Testis (tissue), 3 donors: ENCODE data around the gene SLAMF8. TPM values are rescaled to one million over a fixed set of nuclear protein-coding genes. Genes with fewer than 3 reads are reported as not detected.

Experiments
- DNase-seq: peaks from one replicate; pipeline ENCODE4 v3.0.0-alpha.2; 2019
- H3K27ac ChIP-seq, 2 donors: fragments of 200-600 bp; sonication (generic); one replicate each; pipeline ENCODE4 v1.5.1; 2019
- H3K27me3 ChIP-seq: fragments of 200-600 bp; sonication (generic); one replicate; pipeline ENCODE4 v1.5.1; 2019
- H3K36me3 ChIP-seq: fragments of 200-600 bp; sonication (generic); one replicate; pipeline ENCODE4 v1.5.1; 2017; ENCODE audit warnings: low read depth; ENCODE audit errors: missing control alignments
- H3K4me1 ChIP-seq: fragments of 200-600 bp; sonication (generic); one replicate; pipeline ENCODE4 v1.5.1; 2019
- H3K4me3 ChIP-seq, 2 donors: fragments of 200-600 bp; sonication (generic); one replicate each; pipeline ENCODE4 v1.5.1; 2017 to 2019
- H3K9me3 ChIP-seq: fragments of 200-600 bp; sonication (generic); one replicate; pipeline ENCODE4 v1.5.1; 2017
- POLR2A ChIP-seq: fragments of 450-650 bp; IDR thresholded peaks from one replicate; pipeline ENCODE4 v1.6.1; 2017; ENCODE audit warnings: antibody characterized with exemption, mild to moderate bottlenecking, moderate library complexity
- WGBS, 2 donors: methylation state at CpG; one replicate each; pipeline ENCODE4 v1.1.5; 2018; 5-methylcytosine and 5-hydroxymethylcytosine counted together
- intact Hi-C: fragments of 100-400 bp; cut with DNase I; formaldehyde crosslinking; loops from one replicate; pipeline ENCODE4 v1.15.1; 2023; ENCODE audit warnings: low total_unique reads
- polyA plus RNA-seq: library from polyadenylated mRNA; stranded (reverse); fragments of 350-450 nt; fragmentation: Illumina TruSeq; extraction: RNeasy Lipid Tissue Mini Kit (QIAGEN cat#74804); gene quantifications from one replicate; pipeline ENCODE4 v1.2.3, GENCODE V29; 2014; ENCODE audit warnings: low read depth, low replicate concordance; ENCODE audit not compliant: insufficient read depth
- total RNA-seq, 2 donors: library from RNA; depleted of rRNA; stranded (reverse); fragments of >200 nt; gene quantifications; one replicate each; pipeline ENCODE4 v1.2.3, GENCODE V29; 2016
- TF ChIP-seq, protein P1 (sequence below), 3 experiments: fragments of 450-650 bp in 2 of 3; fragments of 200-600 bp in 1 of 3; sonication (generic) in 1 of 3; IDR thresholded peaks; one replicate each; pipeline ENCODE4 v1.5.1; 2016 to 2019; ENCODE audit warnings: antibody characterized with exemption in 3 of 3, mild to moderate bottlenecking in 2 of 3, moderate library complexity in 1 of 3

Gene SLAMF8
- total and polyA plus RNA-seq, 3 donors from 2014 or later = 0.47 to 5.3 (median 0.74) TPM

DNA sequence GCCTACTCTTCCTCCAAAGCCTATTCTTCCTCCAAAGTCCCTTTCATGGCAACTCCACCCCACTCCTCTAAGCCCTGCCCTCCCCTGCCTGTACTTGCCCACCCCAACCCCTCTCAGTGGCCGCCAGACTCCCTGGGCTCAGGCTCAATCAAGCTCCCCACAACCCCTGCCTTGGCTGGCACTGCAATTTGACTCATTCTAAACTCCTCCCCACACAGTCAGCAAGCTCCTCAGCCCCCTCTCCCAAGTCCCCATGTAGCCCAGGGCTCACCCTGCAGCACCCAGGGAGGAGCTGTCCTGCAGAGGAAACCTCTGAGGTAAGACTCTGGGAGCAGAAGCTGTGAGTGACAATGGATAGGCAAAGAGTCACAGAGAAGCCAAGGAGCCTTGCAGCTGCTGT is 39.4 kb downstream of the SLAMF8 start:
- Histone ChIP-seq H3K4me3 (no peak overlapping the region), H3K4me1 (peaks cover 5% of the 10 kb centered on the region), H3K27me3 (no peaks in the 10 kb centered on the region), H3K9me3 (no peaks in the 10 kb centered on the region), H3K27ac (no peak overlapping the region), H3K36me3 (no peaks in the 10 kb centered on the region)
- WGBS, 2 donors = 85 to 100% methylated on average over 1 of the region's 1 CpG
- DNase-seq = no peak
- intact Hi-C loops = no loop called here
- TF ChIP-seq POLR2A = no peak
- TF ChIP-seq, protein P1, sequence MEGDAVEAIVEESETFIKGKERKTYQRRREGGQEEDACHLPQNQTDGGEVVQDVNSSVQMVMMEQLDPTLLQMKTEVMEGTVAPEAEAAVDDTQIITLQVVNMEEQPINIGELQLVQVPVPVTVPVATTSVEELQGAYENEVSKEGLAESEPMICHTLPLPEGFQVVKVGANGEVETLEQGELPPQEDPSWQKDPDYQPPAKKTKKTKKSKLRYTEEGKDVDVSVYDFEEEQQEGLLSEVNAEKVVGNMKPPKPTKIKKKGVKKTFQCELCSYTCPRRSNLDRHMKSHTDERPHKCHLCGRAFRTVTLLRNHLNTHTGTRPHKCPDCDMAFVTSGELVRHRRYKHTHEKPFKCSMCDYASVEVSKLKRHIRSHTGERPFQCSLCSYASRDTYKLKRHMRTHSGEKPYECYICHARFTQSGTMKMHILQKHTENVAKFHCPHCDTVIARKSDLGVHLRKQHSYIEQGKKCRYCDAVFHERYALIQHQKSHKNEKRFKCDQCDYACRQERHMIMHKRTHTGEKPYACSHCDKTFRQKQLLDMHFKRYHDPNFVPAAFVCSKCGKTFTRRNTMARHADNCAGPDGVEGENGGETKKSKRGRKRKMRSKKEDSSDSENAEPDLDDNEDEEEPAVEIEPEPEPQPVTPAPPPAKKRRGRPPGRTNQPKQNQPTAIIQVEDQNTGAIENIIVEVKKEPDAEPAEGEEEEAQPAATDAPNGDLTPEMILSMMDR (IDR thresholded peaks at IDR 0.05) = no peak

DNA sequence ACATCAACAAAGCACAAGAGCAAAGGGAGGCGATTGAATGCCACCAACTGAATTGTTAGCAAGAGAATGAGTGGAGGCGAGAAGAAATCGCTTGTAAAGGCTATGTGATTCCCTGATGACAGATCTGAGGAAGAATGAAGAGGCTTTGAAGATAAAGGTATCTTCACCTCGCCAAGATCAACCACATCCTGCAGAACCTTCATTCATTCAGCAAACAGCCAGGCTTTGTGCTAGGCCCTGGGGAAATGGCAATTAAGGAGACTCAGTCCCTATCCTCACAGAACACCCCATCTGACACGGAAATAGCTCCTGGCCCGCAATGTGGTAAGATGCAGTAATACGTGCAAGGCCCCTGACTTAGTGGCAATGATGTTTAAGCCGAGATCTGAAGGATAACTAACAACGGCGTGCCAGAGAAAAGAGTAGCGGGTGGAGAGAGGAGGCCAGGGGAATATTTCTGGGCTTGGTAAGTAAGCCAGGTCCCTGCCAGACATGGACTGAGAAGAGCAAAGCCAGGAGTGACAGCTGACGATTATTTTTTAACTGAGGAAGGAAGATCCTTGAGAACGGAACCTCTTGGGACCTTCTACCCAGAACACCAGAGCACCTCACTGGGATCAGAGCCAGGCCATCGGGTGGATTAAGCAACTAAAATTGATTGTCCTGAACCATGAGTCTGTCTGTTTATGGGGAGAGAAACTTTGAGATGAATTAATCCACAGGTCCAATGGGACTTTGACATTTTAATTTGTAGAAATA is 40.4 kb downstream of the SLAMF8 start:
- Histone ChIP-seq H3K36me3 (no peaks in the 10 kb centered on the region), H3K27me3 (no peaks in the 10 kb centered on the region), H3K4me1 (peaks cover 5% of the 10 kb centered on the region), H3K4me3 (no peak overlapping the region), H3K9me3 (no peaks in the 10 kb centered on the region), H3K27ac (no peak overlapping the region)
- no peak for DNase-seq
- intact Hi-C loops = no loop called here
- TF ChIP-seq POLR2A = no peak
- TF ChIP-seq, protein P1 (IDR thresholded peaks at IDR 0.05) = no peak
- WGBS, 2 donors = 79 to 81% methylated on average over 14 of the region's 14 CpGs

DNA sequence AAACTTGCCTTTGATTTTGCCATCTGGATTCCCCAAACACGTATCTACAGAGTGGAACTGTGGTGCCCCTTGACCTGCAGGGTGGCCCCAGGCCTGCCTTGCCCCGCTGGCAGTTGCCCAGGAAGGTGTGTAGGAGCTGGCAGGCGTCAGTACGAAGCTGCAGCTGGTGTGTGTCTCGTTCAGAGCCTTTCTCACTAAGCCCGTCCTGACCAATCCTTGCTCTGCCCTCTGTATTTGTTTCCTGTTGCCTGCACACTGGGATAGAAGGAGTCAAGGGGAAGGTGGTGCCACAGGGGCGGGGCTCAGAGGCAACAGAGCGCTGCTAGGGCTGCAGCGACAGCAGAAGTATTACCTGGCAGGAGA is 41.0 kb downstream of the SLAMF8 start:
- Histone ChIP-seq H3K9me3 (no peaks in the 10 kb centered on the region), H3K4me1 (peaks cover 5% of the 10 kb centered on the region), H3K36me3 (no peaks in the 10 kb centered on the region), H3K27me3 (no peaks in the 10 kb centered on the region), H3K27ac (no peak overlapping the region), H3K4me3 (no peak overlapping the region)
- intact Hi-C loops = no loop called here
- DNase-seq = no peak
- TF ChIP-seq, protein P1 (IDR thresholded peaks at IDR 0.05) = no peak
- TF ChIP-seq POLR2A = no peak
- 34 to 50% methylated on average over 9 of the region's 9 CpGs for WGBS, 2 donors

DNA sequence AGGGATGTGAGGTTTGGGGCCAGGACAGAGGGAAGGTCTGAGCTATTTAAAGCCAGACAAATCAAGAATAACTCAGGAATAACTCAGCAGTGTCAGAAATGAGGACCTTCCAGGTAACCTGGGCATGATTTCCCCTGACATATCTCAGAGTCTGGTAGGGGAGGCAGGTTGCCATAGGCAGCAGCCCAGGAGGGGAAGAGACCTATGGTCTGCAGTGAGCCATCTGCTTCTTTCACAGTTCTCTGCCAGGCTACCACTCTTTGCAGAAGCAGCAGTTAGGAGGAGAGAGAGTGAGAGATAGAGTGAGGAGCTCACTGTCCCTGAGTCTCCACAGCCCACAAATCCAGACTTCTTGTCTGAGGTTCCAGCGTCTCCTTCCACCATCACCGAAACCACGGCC is 42.1 kb downstream of the SLAMF8 start:
- no peak overlapping the region for H3K27ac ChIP-seq
- intact Hi-C loops = no loop called here
- no peaks in the 10 kb centered on the region for H3K9me3 ChIP-seq
- TF ChIP-seq, protein P1 (IDR thresholded peaks at IDR 0.05) = no peak
- TF ChIP-seq POLR2A = no peak
- H3K27me3 ChIP-seq = no peaks in the 10 kb centered on the region
- H3K36me3 ChIP-seq = no peaks in the 10 kb centered on the region
- WGBS, 2 donors = 56 to 73% methylated on average over 3 of the region's 3 CpGs
- no peak overlapping the region for H3K4me3 ChIP-seq
- DNase-seq = no peak
- peaks cover 5% of the 10 kb centered on the region for H3K4me1 ChIP-seq

DNA sequence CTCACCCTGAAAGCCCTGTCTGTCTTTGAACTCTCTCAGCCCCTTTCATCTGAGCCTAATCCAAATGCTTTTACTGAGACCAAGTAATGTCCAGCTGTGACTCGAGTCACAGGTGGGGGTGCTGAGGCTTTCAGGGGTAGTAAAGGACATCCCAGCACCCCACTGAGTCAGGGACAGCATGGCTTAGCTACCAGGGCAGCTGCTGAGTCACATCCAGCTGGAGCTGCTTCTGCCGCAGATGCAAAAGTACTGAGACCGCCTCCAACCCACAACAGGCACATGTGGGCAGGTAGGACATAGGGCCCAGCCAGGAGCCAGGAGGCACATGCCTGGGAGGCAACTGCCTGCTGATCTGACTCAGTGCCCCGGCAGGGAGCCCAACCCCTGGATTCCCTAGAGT is 42.5 kb downstream of the SLAMF8 start:
- Histone ChIP-seq H3K36me3 (no peaks in the 10 kb centered on the region), H3K9me3 (no peaks in the 10 kb centered on the region), H3K27ac (no peak overlapping the region), H3K27me3 (no peaks in the 10 kb centered on the region), H3K4me1 (peaks cover 5% of the 10 kb centered on the region), H3K4me3 (no peak overlapping the region)
- TF ChIP-seq POLR2A = no peak
- TF ChIP-seq, protein P1 (IDR thresholded peaks at IDR 0.05) = no peak
- DNase-seq = no peak
- 58 to 67% methylated on average over 1 to 4 of the region's 4 CpGs for WGBS, 2 donors
- intact Hi-C loops = no loop called here
